ENCODE data around the gene MAP3K21.

Gene MAP3K21

DNA sequence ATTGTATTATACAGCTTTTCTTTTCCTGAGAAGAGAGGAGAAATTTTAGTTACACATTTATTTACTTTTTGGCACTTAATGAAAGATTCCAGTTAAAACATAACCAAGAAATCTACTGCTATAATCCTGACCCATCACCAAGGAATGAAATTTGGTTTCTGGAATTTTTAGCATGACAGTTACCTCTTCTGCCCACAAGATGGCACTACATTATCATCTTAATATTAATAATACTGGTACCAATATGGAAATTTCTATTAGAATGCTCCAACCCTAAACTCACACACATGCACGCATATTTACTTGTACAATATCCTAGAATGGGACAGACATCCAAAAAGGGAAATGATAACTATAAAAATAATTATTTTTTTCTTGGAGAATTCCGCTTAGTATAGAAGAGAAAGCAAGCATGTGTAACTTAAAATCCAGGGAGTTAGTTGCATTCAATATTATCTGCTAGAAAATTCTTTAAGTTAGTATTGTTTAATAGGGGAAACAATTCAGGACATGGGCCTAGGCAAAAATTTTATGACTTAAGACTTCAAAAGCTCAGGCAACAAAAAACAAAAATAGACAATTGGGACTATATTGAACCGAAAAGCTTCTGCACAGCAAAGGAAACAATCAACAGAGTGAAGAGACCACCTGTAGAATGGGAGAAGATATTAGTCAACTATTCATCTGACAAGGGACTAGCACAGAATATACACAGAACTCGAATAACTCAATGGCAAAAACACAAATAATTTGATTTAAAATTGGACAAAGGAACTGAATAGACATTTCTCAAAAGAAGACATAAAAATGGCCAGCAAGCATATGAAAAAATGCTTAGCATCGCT is 37.4 kb downstream of the MAP3K21 start:
- TF ChIP-seq RARB (CRISPR knock-in tag; IDR thresholded peaks at IDR 0.05) (no peak), TCF4 (CRISPR knock-in tag; IDR thresholded peaks at IDR 0.05; ENCODE audit: borderline replicate concordance) (no peak), GLIS3 (CRISPR knock-in tag; IDR thresholded peaks at IDR 0.05) (no peak), ZNF70 (CRISPR knock-in tag; IDR thresholded peaks at IDR 0.05) (no peak), ZNF8 (CRISPR knock-in tag; IDR thresholded peaks at IDR 0.05) (no peak), ZC3H10 (CRISPR knock-in tag; IDR thresholded peaks at IDR 0.05) (no peak), ARNTL (CRISPR knock-in tag; IDR thresholded peaks at IDR 0.05; ENCODE audit: borderline replicate concordance, low read depth) (no peak), OSR1 (CRISPR knock-in tag; IDR thresholded peaks at IDR 0.05) (no peak), CSDC2 (CRISPR knock-in tag; IDR thresholded peaks at IDR 0.05) (no peak), PPARA (CRISPR knock-in tag; IDR thresholded peaks at IDR 0.05; ENCODE audit: borderline replicate concordance) (no peak)
- TF ChIP-seq, protein P1, sequence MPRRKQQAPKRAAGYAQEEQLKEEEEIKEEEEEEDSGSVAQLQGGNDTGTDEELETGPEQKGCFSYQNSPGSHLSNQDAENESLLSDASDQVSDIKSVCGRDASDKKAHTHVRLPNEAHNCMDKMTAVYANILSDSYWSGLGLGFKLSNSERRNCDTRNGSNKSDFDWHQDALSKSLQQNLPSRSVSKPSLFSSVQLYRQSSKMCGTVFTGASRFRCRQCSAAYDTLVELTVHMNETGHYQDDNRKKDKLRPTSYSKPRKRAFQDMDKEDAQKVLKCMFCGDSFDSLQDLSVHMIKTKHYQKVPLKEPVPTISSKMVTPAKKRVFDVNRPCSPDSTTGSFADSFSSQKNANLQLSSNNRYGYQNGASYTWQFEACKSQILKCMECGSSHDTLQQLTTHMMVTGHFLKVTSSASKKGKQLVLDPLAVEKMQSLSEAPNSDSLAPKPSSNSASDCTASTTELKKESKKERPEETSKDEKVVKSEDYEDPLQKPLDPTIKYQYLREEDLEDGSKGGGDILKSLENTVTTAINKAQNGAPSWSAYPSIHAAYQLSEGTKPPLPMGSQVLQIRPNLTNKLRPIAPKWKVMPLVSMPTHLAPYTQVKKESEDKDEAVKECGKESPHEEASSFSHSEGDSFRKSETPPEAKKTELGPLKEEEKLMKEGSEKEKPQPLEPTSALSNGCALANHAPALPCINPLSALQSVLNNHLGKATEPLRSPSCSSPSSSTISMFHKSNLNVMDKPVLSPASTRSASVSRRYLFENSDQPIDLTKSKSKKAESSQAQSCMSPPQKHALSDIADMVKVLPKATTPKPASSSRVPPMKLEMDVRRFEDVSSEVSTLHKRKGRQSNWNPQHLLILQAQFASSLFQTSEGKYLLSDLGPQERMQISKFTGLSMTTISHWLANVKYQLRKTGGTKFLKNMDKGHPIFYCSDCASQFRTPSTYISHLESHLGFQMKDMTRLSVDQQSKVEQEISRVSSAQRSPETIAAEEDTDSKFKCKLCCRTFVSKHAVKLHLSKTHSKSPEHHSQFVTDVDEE (CRISPR knock-in tag; IDR thresholded peaks at IDR 0.05) = no peak
- ATAC-seq = peak; percentile 72; the same call in 2 of the 3 replicates

GRCh38 chr1:233366575-233366974 is 39.1 kb downstream of the MAP3K21 start:
- no peak for ATAC-seq
- TF ChIP-seq BACH2 (CRISPR knock-in tag; IDR thresholded peaks at IDR 0.05; ENCODE audit: borderline replicate concordance) (no peak), GLIS3 (CRISPR knock-in tag; IDR thresholded peaks at IDR 0.05) (no peak), ZNF565 (CRISPR knock-in tag; conservative IDR thresholded peaks at IDR 0.05; ENCODE audit: low read depth) (no peak), PATZ1 (CRISPR knock-in tag; IDR thresholded peaks at IDR 0.05; ENCODE audit: borderline replicate concordance) (no peak), ZC3H10 (CRISPR knock-in tag; IDR thresholded peaks at IDR 0.05) (no peak), ZFP3 (CRISPR knock-in tag; IDR thresholded peaks at IDR 0.05) (no peak), ARNTL (CRISPR knock-in tag; IDR thresholded peaks at IDR 0.05; ENCODE audit: borderline replicate concordance, low read depth) (no peak), ZNF70 (CRISPR knock-in tag; IDR thresholded peaks at IDR 0.05) (no peak), ISL1 (CRISPR knock-in tag; IDR thresholded peaks at IDR 0.05) (no peak), OSR1 (CRISPR knock-in tag; IDR thresholded peaks at IDR 0.05) (no peak), TOX (CRISPR knock-in tag; IDR thresholded peaks at IDR 0.05; ENCODE audit: borderline replicate concordance) (no peak)
- TF ChIP-seq, protein P2, sequence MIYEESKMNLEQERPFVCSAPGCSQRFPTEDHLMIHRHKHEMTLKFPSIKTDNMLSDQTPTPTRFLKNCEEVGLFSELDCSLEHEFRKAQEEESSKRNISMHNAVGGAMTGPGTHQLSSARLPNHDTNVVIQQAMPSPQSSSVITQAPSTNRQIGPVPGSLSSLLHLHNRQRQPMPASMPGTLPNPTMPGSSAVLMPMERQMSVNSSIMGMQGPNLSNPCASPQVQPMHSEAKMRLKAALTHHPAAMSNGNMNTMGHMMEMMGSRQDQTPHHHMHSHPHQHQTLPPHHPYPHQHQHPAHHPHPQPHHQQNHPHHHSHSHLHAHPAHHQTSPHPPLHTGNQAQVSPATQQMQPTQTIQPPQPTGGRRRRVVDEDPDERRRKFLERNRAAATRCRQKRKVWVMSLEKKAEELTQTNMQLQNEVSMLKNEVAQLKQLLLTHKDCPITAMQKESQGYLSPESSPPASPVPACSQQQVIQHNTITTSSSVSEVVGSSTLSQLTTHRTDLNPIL (CRISPR knock-in tag; IDR thresholded peaks at IDR 0.05; ENCODE audit: low read depth) = no peak
- TF ChIP-seq, protein P1 (CRISPR knock-in tag; IDR thresholded peaks at IDR 0.05) = no peak
- TF ChIP-seq, protein P3, sequence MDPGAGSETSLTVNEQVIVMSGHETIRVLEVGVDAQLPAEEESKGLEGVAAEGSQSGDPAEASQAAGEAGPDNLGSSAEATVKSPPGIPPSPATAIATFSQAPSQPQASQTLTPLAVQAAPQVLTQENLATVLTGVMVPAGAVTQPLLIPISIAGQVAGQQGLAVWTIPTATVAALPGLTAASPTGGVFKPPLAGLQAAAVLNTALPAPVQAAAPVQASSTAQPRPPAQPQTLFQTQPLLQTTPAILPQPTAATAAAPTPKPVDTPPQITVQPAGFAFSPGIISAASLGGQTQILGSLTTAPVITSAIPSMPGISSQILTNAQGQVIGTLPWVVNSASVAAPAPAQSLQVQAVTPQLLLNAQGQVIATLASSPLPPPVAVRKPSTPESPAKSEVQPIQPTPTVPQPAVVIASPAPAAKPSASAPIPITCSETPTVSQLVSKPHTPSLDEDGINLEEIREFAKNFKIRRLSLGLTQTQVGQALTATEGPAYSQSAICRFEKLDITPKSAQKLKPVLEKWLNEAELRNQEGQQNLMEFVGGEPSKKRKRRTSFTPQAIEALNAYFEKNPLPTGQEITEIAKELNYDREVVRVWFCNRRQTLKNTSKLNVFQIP (CRISPR knock-in tag; IDR thresholded peaks at IDR 0.05; ENCODE audit: borderline replicate concordance, low read depth) = no peak

Data from SK-N-SH treated with all-trans-retinoic acid at 6 μM for 48 hours (cell line).